ENCODE results near the gene STAG1. TPM values are rescaled to one million over a fixed set of nuclear protein-coding genes. Genes with fewer than 3 reads are reported as not detected.
"Not testable (repeated sequence)": the region's sequence is repeated elsewhere in the genome, so short reads cannot be mapped to it uniquely, and the experiment has no call there.

Gene STAG1
- total RNA-seq, 1 experiment from 2014 or later, result 34.3 TPM

DNA sequence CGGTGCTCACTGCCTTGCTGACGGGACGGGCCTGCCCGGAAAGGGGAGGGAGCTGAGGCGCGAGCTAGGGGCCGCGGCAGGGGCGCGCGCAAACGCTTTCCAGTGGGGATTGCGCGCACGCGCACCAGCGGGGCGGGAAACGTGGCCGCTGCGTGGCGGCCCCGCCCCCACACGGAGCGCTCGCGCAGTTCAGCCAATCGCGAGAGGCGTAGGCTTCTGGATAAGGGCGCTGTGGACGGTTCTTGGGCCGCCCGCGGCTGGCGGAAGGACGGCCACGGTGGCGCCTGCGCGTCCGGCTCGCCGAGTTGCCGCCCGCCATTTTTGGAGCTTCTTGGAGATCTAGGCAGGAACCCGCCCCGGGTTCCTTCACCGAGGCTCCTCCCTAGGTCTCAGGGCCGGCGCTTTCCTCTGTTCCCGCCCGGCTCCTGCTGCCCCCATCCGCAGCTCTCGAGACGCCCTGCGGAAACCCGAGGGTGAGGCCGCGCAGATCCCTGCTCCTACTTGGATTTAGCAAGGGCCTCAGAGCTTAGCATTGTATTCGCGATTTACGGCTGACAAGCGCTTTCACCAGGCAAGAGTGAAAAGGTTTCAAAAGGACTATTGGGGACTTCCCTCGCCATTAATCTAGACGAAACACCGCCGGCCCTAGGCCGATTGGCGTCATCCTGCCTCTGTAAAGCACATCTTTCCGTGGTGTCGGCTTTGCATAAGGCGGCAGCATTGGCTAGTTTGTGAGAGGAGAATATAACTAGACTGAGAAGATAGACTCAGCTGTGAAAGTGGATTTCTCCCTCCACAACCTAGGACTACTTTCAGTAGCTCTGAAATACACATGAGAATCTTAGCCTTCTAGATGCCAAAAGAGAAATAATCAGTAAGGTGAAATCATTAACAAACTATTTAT lies 496 bp upstream of the STAG1 start:
- Histone ChIP-seq H3K9me3 (replicated peaks) (no peaks in the 10 kb centered on the region), H3K4me3 (peak overlapping the region; percentile 62), H3K36me3 (no peaks in the 10 kb centered on the region), H3K27me3 (no peaks in the 10 kb centered on the region), H3K27ac (peak overlapping the region; percentile 86), H3K4me1 (peaks cover 10% of the 10 kb centered on the region)
- DNase-seq, result peak; percentile 97 to 98

DNA sequence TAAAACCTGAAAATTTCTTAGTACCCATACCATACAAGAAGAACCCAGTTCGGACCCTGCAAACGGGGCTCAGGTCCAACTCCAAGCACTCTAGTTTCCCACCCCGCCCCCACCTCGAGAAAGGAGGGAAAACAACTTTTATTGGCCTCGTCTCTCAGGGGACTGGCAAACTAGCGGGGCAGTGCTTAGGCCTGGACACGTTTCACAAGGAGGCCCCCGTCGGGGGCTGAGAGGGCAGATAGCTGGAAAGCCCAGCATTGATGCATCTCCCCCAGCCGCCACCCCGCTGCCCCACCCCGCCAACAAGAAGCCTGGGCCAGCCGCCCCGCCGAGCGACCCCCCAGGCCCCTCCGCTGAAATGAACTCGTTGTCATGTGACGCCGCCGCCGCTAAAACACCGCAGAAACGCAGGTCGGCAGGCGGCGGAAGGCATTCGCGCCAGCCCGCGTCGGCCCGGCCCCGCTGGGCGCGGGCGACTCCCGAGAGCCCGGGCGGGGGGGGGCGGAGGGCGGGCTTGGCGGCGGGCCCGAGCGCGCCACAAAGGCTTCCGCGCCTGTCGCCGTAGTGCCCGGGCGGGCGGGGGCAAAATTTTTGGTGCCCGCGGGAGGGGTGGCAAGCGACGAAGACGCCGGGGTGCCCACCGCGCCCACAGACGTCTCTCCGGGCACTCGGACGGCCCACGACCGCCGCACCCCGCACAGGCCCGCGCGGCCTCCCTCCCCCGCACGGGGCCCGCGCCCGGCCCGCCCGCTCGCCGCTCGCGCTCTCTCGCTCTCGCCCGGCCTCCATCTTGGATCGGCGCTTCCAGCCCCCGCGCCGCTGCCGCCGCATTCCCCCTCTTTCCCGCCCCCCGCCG lies 634 bp downstream of the STAG1 start:
- peaks cover 10% of the 10 kb centered on the region for H3K4me1 ChIP-seq

DNA sequence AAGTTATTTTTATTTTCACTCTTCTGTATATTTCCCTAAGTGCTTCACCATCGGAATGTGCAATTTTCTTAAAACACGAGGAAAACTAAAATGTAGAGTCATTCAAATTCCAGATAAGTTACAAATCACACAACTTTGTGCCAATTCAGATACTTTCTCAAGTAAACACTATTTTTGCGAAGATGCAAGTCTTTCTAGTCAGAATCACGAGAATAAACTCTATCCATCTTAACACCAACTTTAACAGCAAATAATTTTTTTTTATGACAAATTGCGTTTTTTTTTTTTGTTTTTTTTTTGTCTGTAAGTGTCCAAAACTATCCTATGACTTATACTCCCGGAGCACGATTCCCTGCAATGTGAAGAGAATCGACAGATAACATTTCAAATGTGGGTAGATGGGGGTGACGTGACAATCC lies 1.3 kb downstream of the STAG1 start:
- Histone ChIP-seq H3K27ac (peak overlapping the region; percentile 86), H3K9me3 (replicated peaks) (no peaks in the 10 kb centered on the region), H3K36me3 (no peaks in the 10 kb centered on the region), H3K4me1 (peaks cover 10% of the 10 kb centered on the region), H3K4me3 (peak overlapping the region; percentile 62), H3K27me3 (no peaks in the 10 kb centered on the region)
- DNase-seq, result no peak

More for the DNA sequence above, 634 bp downstream of the STAG1 start:
- H3K27ac ChIP-seq, result peak overlapping the region; percentile 86
- DNase-seq, result peak; percentile 93 to 94
- H3K9me3 ChIP-seq (replicated peaks), result no peaks in the 10 kb centered on the region
- H3K4me3 ChIP-seq, result peak overlapping the region; percentile 62
- no peaks in the 10 kb centered on the region for H3K27me3 ChIP-seq
- no peaks in the 10 kb centered on the region for H3K36me3 ChIP-seq

DNA sequence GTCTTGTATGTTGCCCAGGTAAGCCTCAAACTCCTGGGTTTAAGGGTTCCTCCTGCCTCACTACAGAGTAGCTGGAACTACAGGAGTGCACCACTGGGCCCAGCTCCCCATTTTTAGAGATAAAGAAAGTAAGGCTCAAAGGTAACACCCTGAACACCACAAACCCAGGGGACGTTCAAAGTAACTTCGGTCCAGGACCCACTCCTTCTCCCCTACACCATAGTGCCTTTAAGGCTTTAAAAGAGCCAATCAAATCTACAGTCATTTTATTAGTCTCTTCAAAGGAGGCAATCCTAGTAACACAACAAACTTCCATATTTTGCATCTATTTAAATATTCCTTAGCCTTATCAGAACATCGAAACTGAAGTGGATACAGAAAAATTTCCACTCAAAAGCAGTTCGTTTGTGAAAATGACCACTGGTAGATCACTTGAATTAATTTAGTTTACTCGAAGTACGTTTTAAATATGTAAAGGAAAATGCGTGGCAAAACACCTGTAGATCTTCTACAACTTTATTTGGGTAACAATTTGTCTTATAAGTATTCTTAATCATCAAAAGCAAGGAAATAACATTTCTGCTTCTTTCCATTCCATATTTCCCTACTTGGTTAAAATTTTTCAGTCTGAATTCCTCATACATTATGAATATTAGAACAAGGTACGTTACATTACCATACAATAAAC lies 1.8 kb downstream of the STAG1 start:
- H3K27ac ChIP-seq, result peak overlapping the region; percentile 86
- peaks cover 10% of the 10 kb centered on the region for H3K4me1 ChIP-seq
- peak in 1 of 2 experiments; percentile 45 for DNase-seq
- no peaks in the 10 kb centered on the region for H3K27me3 ChIP-seq
- no peaks in the 10 kb centered on the region for H3K9me3 ChIP-seq (replicated peaks)
- peak overlapping the region; percentile 62 for H3K4me3 ChIP-seq
- no peaks in the 10 kb centered on the region for H3K36me3 ChIP-seq

DNA sequence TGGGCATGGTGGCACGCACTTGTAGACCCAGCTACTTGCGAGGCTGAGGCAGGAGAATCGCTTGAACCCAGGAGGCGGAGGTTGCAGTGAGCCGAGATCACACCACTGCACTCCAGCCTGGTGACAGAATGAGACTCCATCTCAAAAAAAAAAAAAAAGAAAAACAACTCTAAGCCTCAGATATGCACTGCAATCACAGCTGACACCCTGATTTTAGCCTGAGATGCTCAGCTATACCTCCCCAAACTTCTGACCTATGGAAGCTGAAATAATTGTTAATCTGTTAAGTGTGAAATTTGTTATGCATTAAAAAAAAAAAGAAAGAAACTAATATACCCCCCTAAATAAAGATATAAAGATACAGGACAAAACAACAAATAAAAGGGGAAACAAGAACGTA lies 2.6 kb downstream of the STAG1 start:
- not testable (repeated sequence) for H3K36me3 ChIP-seq; H3K4me1 ChIP-seq; H3K27me3 ChIP-seq; H3K9me3 ChIP-seq (replicated peaks)
- peak overlapping the region; percentile 86; the same call in 1 of the 2 replicates for H3K27ac ChIP-seq
- peak in 1 of 2 experiments; percentile 32 for DNase-seq
- H3K4me3 ChIP-seq, result peak overlapping the region; percentile 62

DNA sequence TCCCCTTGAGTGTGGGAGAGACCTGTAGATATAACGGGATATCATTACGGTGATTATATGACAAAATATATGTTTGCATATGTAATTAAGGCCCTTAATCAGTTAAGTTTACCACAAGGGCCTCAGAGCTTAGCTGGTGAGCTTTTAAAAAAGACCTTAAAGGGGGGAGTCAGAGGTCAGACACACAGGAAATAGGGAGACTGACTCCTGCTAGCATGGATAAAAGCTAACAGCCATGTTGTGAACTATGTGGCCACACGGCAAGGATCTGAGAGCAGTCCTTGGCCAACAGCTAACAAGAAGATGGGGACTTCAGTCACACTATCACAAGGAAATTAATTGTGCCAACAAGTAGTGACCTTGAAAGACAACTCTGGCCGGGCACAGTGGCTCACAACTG lies 3.1 kb downstream of the STAG1 start:
- Histone ChIP-seq H3K27ac (0 out of 2 replicates have a peak overlapping the region, but pooled peaks have one; percentile 2), H3K4me3 (no peak overlapping the region), H3K9me3 (replicated peaks) (no peaks in the 10 kb centered on the region; the same call in 1 of the 2 replicates), H3K4me1 (peaks cover 10% of the 10 kb centered on the region), H3K36me3 (no peaks in the 10 kb centered on the region), H3K27me3 (no peaks in the 10 kb centered on the region)
- no peak for DNase-seq

DNA sequence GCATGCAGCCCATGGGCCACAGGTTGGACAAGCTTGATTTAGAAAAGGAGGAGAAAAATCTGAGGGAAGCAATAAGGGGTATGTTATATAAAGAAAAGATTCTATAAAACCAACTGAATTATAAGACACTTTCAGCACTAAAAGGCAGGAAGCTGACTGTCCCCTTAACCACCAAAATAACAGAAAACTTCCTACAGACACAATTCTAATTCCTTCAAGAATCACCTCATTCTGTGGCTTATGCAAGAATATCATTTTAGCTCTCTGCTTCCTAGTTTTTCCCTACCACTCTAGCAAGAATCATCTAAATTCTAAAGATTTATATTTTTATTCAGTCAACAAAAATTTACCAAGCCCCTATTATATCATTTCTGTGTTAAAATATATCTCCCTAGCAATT lies 6.3 kb downstream of the STAG1 start:
- no peak for DNase-seq
- Histone ChIP-seq H3K9me3 (replicated peaks) (no peaks in the 10 kb centered on the region; the same call in 1 of the 2 replicates), H3K36me3 (no peaks in the 10 kb centered on the region), H3K4me3 (no peak overlapping the region), H3K27ac (no peak overlapping the region), H3K27me3 (no peaks in the 10 kb centered on the region), H3K4me1 (peaks cover 16% of the 10 kb centered on the region)

DNA sequence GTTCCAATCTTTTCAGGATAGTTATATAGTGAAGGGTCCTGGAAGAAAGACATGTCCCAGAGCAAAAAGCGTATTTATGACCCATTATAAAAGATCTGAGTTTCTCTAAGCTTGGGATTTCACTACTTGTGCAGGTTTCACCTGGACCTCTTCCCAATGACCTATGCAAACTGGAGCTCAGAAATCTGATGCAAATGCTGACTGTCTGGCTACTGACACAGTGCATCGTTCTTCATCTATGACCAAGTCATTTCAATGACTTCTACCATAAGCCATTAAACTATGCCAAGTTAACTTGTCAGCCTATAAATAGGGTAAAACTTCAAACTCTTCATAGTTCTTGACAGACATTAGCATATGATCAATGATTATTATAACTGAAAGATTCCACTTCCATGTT lies 11.1 kb downstream of the STAG1 start:
- H3K4me3 ChIP-seq, result peak overlapping the region; percentile 8; the same call in 1 of the 2 replicates
- DNase-seq, result no peak
- H3K36me3 ChIP-seq, result no peaks in the 10 kb centered on the region
- H3K27ac ChIP-seq, result peak overlapping the region; percentile 58
- no peaks in the 10 kb centered on the region; the same call in 1 of the 2 replicates for H3K9me3 ChIP-seq (replicated peaks)
- H3K4me1 ChIP-seq, result peaks cover 14% of the 10 kb centered on the region
- H3K27me3 ChIP-seq, result no peaks in the 10 kb centered on the region

DNA sequence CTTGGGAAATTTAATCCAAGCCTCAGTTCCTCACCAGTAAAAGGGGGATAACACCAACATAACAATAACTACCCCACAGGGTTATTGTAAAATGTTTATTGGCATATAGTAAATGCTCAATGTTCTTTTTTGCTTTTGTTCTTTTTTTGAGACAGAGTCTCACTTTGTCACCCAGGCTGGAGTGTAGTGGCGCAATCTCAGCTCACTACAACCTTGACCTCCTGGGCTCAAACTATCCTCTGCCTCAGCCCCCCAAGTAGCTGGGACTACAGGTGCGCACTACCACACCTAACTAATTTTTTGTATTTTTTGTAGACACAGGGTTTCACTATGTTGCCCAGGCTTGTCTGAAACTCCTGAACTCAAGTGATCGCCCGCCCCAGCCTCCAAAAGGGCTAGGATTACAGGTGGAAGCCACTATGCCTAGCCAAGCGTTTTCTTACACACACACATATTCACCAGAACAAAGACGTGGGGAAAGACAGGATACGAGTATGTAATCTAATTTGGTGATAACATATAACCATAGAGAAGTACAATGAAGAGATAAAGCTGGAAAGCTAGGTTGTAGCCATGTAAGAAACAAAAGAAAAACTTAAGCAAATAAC lies 11.7 kb downstream of the STAG1 start:
- Histone ChIP-seq H3K27ac (peak overlapping the region; percentile 58), H3K27me3 (no peaks in the 10 kb centered on the region), H3K36me3 (no peaks in the 10 kb centered on the region), H3K4me1 (peaks cover 14% of the 10 kb centered on the region), H3K4me3 (no peak overlapping the region), H3K9me3 (replicated peaks) (no peaks in the 10 kb centered on the region; the same call in 1 of the 2 replicates)
- DNase-seq, result no peak

DNA sequence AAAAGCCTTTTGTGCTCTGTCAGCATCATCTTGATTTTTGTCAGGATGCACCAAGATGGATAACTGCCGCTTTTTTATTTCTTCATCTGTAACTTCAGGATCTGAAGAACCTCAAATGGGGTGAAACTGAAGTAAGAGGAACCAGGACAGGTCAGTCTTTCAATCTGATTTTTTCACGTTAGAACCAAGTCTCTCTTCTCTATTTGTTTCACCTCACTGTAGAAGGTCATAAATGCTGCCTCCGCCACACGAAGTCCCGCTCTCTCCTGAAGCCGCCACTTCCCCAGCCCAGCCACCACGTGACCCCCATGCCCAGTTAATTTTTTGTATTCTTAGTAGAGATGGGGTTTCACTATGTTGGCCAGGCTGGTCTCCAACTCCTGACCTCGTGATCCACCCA lies 15.2 kb downstream of the STAG1 start:
- not testable (repeated sequence) for H3K4me3 ChIP-seq; H3K9me3 ChIP-seq (replicated peaks); H3K27ac ChIP-seq; H3K27me3 ChIP-seq; DNase-seq; H3K36me3 ChIP-seq
- peaks cover 13% of the 10 kb centered on the region for H3K4me1 ChIP-seq

DNA sequence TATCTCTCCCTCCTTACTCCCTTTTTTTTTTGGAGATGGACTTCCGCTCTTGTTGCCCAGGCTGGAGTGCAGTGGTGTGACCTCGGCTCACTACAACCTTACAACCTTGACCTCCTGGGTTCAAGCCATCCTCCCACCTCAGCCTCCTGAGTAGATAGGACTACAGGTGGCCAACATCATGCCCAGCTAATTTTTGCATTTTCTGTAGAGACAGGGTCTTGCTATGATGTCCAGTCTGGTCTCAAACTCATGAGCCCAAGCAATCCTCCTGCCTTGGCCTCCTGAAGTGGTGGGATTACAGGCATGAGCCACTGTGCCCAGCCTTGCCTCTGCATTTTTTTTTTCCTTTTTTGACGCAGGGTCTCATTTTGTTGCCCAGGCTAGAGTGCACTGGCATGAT lies 17.1 kb downstream of the STAG1 start:
- no peak for DNase-seq
- Histone ChIP-seq H3K4me3 (no peak overlapping the region), H3K27ac (no peak overlapping the region)

DNA sequence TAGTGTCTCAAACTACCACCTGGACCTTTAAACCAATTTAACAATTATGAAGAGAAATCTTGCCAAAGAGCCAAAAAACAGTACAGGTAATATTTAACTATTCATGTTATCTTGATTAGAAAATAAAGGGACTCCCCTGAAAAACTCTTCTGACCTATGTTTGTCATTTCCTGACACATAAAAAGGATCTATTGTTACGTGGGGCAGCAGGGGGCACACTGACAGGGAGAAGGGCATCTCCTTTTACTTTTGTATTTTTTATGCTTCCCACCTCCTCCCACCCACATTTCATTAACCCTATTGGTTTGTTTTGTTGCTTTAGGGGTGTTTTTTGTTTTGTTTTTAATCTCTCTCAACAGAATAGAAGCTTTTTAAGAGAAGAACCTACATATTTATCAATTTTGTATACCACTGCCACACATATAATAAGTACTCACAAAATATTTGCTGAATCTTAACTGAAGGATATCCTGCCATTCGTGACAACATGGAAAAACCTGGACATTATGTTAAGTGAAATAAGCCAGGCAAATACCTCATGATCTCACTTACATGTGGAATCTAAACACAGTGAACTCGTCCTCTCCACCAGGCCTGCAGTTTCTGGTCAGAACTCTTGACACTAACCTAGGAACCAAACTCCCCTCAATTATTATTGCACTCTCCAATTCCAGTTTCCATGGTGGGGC lies 17.7 kb downstream of the STAG1 start:
- Histone ChIP-seq H3K9me3 (replicated peaks) (no peaks in the 10 kb centered on the region), H3K36me3 (no peaks in the 10 kb centered on the region), H3K4me3 (no peak overlapping the region), H3K27ac (no peak overlapping the region), H3K4me1 (no peaks in the 10 kb centered on the region), H3K27me3 (no peaks in the 10 kb centered on the region)
- DNase-seq, result peak in 1 of 2 experiments; percentile 18

More for the DNA sequence above, 17.1 kb downstream of the STAG1 start:
- Histone ChIP-seq H3K4me1 (no peaks in the 10 kb centered on the region), H3K36me3 (no peaks in the 10 kb centered on the region), H3K27me3 (no peaks in the 10 kb centered on the region), H3K9me3 (replicated peaks) (no peaks in the 10 kb centered on the region)

DNA sequence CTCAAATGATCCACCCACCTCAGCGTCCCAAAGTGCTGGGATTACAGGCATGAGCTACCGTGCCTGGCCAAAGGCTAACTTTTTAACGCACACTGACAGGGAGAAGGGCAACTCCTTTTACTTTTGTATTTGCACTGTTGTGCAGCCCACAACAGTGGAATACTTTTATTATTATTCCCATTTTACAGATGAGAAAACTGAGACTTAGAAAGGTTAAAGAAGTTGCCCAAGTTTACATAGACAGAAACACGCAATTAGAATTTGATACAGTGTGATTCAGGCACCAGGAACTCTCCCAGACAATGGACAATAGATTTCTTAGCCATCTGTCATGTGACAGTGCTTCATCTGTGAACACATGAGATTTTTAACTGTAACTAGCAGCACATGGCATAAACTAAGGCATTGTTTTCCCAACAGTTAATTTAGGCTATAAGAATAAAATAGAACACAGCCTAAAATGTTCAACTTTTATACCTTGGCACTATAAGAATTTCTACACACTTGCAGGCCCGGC lies 18.8 kb downstream of the STAG1 start:
- H3K27ac ChIP-seq, result no peak overlapping the region
- H3K9me3 ChIP-seq (replicated peaks), result no peaks in the 10 kb centered on the region
- H3K27me3 ChIP-seq, result no peaks in the 10 kb centered on the region
- DNase-seq, result no peak
- no peaks in the 10 kb centered on the region for H3K36me3 ChIP-seq
- H3K4me3 ChIP-seq, result no peak overlapping the region
- no peaks in the 10 kb centered on the region for H3K4me1 ChIP-seq
